Body of pancreas (tissue), 4 donors: ENCODE results near the gene PPP2R5C. TPM values are rescaled to one million over a fixed set of nuclear protein-coding genes. Genes with fewer than 3 reads are reported as not detected.

Experiments
- ATAC-seq: fragments of 150-250 bp; one replicate; pipeline ENCODE4 v1.9.1; 2016
- DNase-seq, 4 donors: peaks; one replicate each; pipeline ENCODE4 v3.0.0-alpha.2; 2019
- H3K27ac ChIP-seq, 4 donors: fragments of 200-600 bp; sonication (generic); 1 replicate in 3 of 4; 2 replicates in 1 of 4; pipeline versions ENCODE4 v1.5.1 to v1.6.1; 2016 to 2019; ENCODE audit warnings: mild to moderate bottlenecking in 1 of 4, mixed read lengths in 1 of 4, moderate library complexity in 1 of 4
- H3K27me3 ChIP-seq, 2 donors: fragments of 200-600 bp; sonication (generic); one replicate each; pipeline ENCODE4 v1.6.0; 2016; ENCODE audit warnings: mild to moderate bottlenecking in 1 of 2
- H3K36me3 ChIP-seq, 2 donors: fragments of 200-600 bp; sonication (generic); replicated peaks in 1 of 2; 2 replicates each; pipeline ENCODE4 v1.5.1; 2016; ENCODE audit warnings: low read depth in 2 of 2; ENCODE audit not compliant: insufficient read depth in 1 of 2
- H3K4me1 ChIP-seq: fragments of 200-600 bp; sonication (generic); one replicate; pipeline ENCODE4 v1.6.0; 2016
- H3K4me3 ChIP-seq, 2 donors: fragments of 200-600 bp; sonication (generic); 1 replicate in 1 of 2; 2 replicates in 1 of 2; pipeline ENCODE4 v1.5.1; 2016 to 2019
- H3K9me3 ChIP-seq, 3 donors: fragments of 200-600 bp; sonication (generic); 1 replicate in 2 of 3; 2 replicates in 1 of 3; pipeline ENCODE4 v1.5.1; 2016
- CTCF ChIP-seq, 7 experiments: fragments of 450-650 bp in 4 of 7; fragments of 200-600 bp in 3 of 7; sonication (generic) in 3 of 7; IDR thresholded peaks; one replicate each; pipeline ENCODE4 v1.5.1; 2016 to 2019; ENCODE audit warnings: antibody characterized with exemption in 7 of 7
- POLR2A ChIP-seq, 3 donors: fragments of 450-650 bp; IDR thresholded peaks; one replicate each; pipeline ENCODE4 v1.6.1; 2016; ENCODE audit warnings: antibody characterized with exemption in 3 of 3, mild to moderate bottlenecking in 2 of 3
- WGBS, 2 donors: methylation state at CpG; one replicate each; pipeline ENCODE4 v1.1.5; 2017; 5-methylcytosine and 5-hydroxymethylcytosine counted together
- intact Hi-C: fragments of 100-400 bp; cut with DNase I; formaldehyde crosslinking; loops from one replicate; pipeline ENCODE4 v1.15.1; 2023
- total RNA-seq, 2 donors: library from RNA; depleted of rRNA; stranded (reverse); fragments of >200 nt; gene quantifications; one replicate each; pipeline ENCODE4 v1.1.0, GENCODE V29; 2016

The PPP2R5C gene
- total RNA-seq, 2 donors from 2014 or later: 59.0 to 77.6 TPM

DNA sequence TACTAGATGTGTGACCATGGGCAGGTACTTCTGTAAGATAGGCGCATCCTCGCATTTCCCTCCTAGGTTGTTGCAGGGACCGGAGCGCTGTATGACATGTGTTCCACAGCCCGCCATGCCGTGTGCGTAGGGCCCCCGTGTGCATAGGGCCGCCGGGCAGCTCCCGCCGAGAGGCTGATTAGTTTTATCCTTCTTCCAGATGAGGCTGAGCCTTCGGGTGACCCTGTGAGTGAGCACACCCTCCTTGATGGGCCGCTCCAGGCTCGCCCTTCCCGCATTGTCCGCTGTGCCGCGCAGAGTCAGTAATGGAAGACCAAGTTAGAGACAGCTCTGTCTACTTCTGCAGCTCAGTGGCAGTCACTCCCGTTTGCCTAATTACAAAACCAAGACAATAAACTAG lies 130.0 kb downstream of the PPP2R5C start:
- DNase-seq: no peak

DNA sequence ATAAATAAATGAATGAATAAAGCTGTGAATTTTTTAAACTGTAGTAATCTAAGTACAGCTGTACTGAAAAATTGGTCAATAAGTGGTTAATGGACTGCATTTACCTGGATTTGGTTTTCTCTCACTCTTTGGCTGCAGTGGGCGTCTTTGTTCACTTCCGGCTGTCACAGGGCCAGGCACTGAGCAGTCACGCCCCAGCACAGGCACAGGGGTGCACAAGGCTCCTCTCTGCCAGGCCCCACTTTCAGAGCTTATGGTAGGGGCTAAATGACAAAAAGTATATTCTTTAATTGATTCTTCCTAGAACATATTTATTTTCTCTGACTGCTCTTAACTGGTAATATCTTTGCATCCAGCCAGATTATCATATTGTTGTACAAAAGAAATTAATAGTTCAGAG lies 132.2 kb downstream of the PPP2R5C start:
- Histone ChIP-seq H3K4me1 (no peaks in the 10 kb centered on the region), H3K36me3 (peaks cover 0 to 9% of the 10 kb centered on the region in 2 donors)
- intact Hi-C loops: no loop called here

More for the DNA sequence above, 130.0 kb downstream of the PPP2R5C start:
- ATAC-seq: no peak
- no peak overlapping the region for H3K4me3 ChIP-seq
- H3K36me3 ChIP-seq: peaks cover 0 to 11% of the 10 kb centered on the region in 2 donors
- intact Hi-C loops: no loop called here
- WGBS, 2 donors: 95 to 98% methylated on average over 20 of the region's 20 CpGs
- H3K27ac ChIP-seq: no peak overlapping the region
- no peaks in the 10 kb centered on the region for H3K4me1 ChIP-seq
- H3K27me3 ChIP-seq: no peaks in the 10 kb centered on the region
- H3K9me3 ChIP-seq: no peaks in the 10 kb centered on the region
- TF ChIP-seq CTCF (IDR thresholded peaks at IDR 0.05) (no peak), POLR2A (IDR thresholded peaks at IDR 0.05) (no peak)

DNA sequence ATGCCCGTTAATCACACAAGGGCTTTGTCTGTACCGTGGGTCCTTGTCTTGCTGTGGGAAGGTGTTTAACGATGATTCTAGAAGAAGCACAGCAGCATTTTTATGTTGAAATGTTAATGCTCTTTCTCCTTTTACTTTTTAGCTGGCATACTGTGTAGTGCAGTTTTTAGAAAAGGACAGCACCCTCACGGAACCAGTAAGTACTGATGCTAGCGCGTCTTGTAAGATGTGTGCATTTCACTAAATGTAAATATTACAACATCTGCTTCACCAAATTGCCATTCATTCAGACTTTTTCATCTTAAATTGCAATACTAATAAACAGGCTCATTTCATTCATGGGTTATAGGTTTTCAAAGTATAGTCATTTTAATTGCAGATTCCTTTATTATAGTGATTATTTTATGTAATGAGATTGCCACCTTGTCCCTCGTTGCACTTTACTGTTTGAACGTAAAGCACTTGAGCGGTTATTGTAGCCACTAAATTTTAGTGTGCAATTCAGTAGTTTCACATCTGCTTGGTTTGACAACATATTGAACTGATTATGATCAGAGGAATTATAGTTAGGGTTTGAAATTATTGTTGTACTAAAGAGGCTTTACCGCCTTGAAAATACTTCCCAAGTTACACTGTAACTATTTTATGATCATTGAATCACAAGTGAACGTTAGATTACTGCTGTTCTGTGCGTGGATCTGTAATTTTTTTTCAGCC lies 133.0 kb downstream of the PPP2R5C start:
- Histone ChIP-seq H3K27ac (no peak overlapping the region), H3K4me3 (no peak overlapping the region), H3K4me1 (no peaks in the 10 kb centered on the region), H3K36me3 (peaks cover 0 to 9% of the 10 kb centered on the region in 2 donors), H3K9me3 (no peaks in the 10 kb centered on the region), H3K27me3 (no peaks in the 10 kb centered on the region)
- ATAC-seq (no peak), DNase-seq (no peak)
- 85% methylated on average over 12 of the region's 12 CpGs for WGBS, 2 donors
- TF ChIP-seq POLR2A (IDR thresholded peaks at IDR 0.05): no peak
- no peak for TF ChIP-seq CTCF (IDR thresholded peaks at IDR 0.05)
- intact Hi-C loops: no loop called here

More for the DNA sequence above, 132.2 kb downstream of the PPP2R5C start:
- ATAC-seq (no peak), DNase-seq (no peak)
- Histone ChIP-seq H3K27me3 (no peaks in the 10 kb centered on the region), H3K4me3 (no peak overlapping the region), H3K9me3 (no peaks in the 10 kb centered on the region), H3K27ac (no peak overlapping the region)
- no peak for TF ChIP-seq POLR2A (IDR thresholded peaks at IDR 0.05)
- TF ChIP-seq CTCF (IDR thresholded peaks at IDR 0.05): no peak
- WGBS, 2 donors: 70 to 78% methylated on average over 3 of the region's 3 CpGs

DNA sequence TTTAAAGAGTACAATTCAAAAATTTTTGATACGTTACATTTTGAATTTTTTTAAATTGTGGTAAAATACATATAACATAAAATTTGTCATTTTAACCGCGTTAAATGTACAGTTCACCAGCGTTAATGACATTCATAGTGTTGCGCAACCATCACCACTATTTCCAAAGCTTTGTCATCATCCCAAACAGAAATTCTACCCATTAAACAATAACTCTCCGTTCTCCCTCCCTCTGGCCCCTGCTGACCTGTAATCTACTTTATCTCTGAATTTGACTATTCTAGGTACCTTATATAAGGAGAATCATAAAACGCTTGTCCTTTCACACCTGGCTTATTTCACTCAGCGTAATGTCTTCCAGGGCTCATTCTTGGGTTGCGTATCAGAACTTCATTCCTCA lies 133.7 kb downstream of the PPP2R5C start:
- WGBS, 2 donors: 89 to 90% methylated on average over 9 of the region's 9 CpGs
- H3K4me1 ChIP-seq: no peaks in the 10 kb centered on the region
- H3K9me3 ChIP-seq: no peaks in the 10 kb centered on the region
- H3K27ac ChIP-seq: no peak overlapping the region
- no peak overlapping the region for H3K4me3 ChIP-seq
- no peak for TF ChIP-seq CTCF (IDR thresholded peaks at IDR 0.05)
- TF ChIP-seq POLR2A (IDR thresholded peaks at IDR 0.05): no peak
- H3K36me3 ChIP-seq: peaks cover 0 to 10% of the 10 kb centered on the region in 2 donors
- DNase-seq (no peak), ATAC-seq (no peak)
- intact Hi-C loops: no loop called here
- H3K27me3 ChIP-seq: no peaks in the 10 kb centered on the region

DNA sequence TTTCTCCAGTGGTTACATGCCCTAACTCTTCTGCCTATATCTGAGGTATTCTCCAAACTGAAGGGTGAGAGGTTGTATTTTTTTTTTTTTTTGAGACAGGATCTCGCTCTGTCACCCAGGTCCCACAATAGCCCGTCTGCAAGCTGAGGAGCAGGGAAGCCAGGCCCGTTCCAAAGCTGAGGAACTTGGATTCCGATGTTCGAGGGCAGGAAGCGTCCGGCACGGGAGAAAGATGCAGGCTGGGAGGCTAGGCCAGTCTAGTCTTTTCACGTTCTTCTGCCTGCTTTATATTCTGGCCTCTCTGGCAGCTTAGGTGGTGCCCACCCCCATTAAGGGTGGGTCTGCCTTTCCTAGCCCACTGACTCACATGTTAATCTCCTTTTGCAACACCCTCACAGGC lies 135.8 kb downstream of the PPP2R5C start:
- Histone ChIP-seq H3K27me3 (no peaks in the 10 kb centered on the region), H3K4me1 (no peaks in the 10 kb centered on the region), H3K36me3 (peaks cover 0 to 25% of the 10 kb centered on the region in 2 donors), H3K9me3 (no peaks in the 10 kb centered on the region), H3K27ac (no peak overlapping the region), H3K4me3 (no peak overlapping the region)
- TF ChIP-seq CTCF (IDR thresholded peaks at IDR 0.05): no peak
- no peak for TF ChIP-seq POLR2A (IDR thresholded peaks at IDR 0.05)
- DNase-seq (no peak), ATAC-seq (no peak)
- intact Hi-C loops: no loop called here
- WGBS, 2 donors: 90 to 94% methylated on average over 9 of the region's 9 CpGs
